Gastrocnemius medialis (tissue), 4 donors: ENCODE data around the gene SCLT1.

ENCODE experiments used
- CTCF ChIP-seq, 5 experiments: fragments of 450-650 bp in 3 of 5; fragments of 200-600 bp in 2 of 5; sonication (generic) in 2 of 5; IDR thresholded peaks in 4 of 5; conservative IDR thresholded peaks in 1 of 5; 1 replicate in 4 of 5; 2 replicates in 1 of 5; pipeline ENCODE4 v1.5.1; 2016 to 2019; ENCODE audit warnings: antibody characterized with exemption in 5 of 5, mild to moderate bottlenecking in 3 of 5, moderate library complexity in 3 of 5
- POLR2A ChIP-seq, 2 donors: fragments of 450-650 bp; IDR thresholded peaks; one replicate each; pipeline ENCODE4 v1.6.1; 2017; ENCODE audit warnings: antibody characterized with exemption in 2 of 2, mild to moderate bottlenecking in 2 of 2, moderate library complexity in 2 of 2

DNA sequence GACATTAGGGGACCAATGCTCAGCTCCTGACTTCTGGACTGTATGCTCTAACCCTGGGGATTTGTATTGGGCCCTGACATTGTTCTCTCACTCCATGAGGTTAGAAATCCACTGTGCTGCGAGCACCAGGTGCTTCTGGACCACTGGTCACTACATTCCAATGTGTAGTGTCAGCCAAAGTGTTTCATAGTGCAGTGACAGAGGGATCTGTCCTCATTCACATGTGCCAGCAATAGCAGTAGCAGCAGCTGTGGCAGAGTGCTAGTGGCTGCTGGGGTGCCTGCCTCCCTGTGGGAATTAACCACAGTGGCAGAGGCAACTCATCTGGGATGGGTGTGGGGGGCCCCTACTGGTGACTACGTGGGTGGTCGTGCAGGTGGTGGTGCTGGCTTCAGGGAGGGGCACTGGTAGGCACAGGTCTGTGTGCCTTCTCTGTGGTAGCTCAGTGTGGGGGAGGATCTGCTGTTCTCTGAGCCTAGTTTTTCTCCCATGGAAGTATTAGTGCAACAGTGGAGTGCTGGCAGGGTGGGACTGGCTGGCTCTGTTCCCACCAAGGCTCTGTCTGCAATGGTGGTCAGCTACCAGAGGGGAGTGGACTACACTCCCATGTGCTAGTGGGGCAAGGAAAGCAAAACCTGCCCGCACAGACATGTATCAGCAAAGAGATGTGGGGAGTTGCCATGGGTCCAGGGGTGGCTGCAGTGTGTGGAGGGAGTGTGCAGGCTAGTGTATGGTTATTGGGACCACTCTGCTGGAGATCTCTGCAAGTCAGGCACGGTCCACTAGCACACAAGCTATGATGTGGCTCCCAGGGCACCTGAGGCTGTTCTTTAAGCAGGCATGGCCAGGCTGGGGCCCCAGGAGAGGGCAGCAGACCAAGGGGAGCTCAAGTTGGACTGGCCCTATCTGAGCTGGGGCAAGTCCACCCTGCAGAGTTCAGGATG, 78.5 kb downstream of the SCLT1 start:
- no peak for TF ChIP-seq CTCF (IDR thresholded peaks at IDR 0.05 in 4 of 5, conservative IDR thresholded peaks at IDR 0.05 in 1 of 5)
- no peak for TF ChIP-seq POLR2A (IDR thresholded peaks at IDR 0.05)
